Measurements from ENCODE around the gene OR8K3.

OR8K3 gene

DNA sequence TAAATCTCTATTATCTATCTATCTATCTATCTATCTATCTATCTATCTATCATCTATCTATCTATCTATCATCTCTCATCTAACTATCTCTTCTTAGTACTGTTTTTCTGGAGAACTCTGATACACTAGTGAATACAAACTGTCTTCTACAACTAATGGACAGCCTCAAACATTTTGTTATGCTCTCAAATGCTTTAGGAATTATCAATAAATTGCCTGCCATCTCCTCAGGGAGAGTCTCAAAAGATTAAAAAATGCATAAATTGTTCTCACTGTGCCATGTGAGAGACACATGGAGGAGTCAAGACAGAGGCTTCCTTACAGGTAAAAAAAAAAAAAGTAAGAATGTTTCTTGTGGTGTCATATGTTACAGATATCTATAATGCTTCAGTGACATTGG is at the start of gene OR8K3:
Gene OR8K3, plus strand, starts transcription at position 301 of the 400 bp plus-strand sequence. CDS start 3,163 bp downstream, outside the sequence.
- Histone ChIP-seq H3K4me1 (ENCODE audit: insufficient read depth, low read length) (no peaks in the 10 kb centered on the region), H3K9me3 (ENCODE audit: low read length) (no peaks in the 10 kb centered on the region), H3K27me3 (ENCODE audit: insufficient read depth, low read length) (no peaks in the 10 kb centered on the region), H3K4me3 (ENCODE audit: low read length) (no peak within 1 kb of the TSS), H2AFZ (ENCODE audit: low read depth, low read length) (no peak within 1 kb of the TSS), H3K36me3 (ENCODE audit: insufficient read depth, low read length) (no peaks in the 10 kb centered on the region)

DNA sequence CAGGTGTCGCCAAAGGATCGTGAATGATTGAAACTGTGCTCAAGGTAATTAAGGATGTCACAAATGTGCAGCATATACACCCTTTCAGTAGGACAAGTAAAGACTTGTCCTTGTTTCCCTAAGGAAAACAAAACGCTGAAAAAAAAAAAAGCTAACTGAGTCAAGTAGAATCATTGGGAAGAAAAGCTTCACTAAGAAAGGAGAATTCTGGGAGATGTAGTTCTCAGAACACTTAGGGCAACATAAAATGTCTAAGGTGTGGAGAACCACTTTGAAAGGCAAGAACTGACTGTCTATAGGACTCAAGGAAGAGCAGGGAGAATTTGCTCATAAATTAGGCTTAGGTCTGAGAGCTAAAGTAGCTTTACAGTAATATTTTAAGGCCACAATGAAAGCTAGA is 43.9 kb upstream of the OR8K3 start:
- Histone ChIP-seq H3K36me3 (ENCODE audit: insufficient read depth, low read length) (no peaks in the 10 kb centered on the region), H3K4me3 (ENCODE audit: low read length) (no peak overlapping the region), H3K9me3 (ENCODE audit: low read length) (no peaks in the 10 kb centered on the region), H2AFZ (ENCODE audit: low read depth, low read length) (no peak overlapping the region), H3K4me1 (ENCODE audit: insufficient read depth, low read length) (no peaks in the 10 kb centered on the region), H3K27me3 (ENCODE audit: insufficient read depth, low read length) (no peaks in the 10 kb centered on the region)

DNA sequence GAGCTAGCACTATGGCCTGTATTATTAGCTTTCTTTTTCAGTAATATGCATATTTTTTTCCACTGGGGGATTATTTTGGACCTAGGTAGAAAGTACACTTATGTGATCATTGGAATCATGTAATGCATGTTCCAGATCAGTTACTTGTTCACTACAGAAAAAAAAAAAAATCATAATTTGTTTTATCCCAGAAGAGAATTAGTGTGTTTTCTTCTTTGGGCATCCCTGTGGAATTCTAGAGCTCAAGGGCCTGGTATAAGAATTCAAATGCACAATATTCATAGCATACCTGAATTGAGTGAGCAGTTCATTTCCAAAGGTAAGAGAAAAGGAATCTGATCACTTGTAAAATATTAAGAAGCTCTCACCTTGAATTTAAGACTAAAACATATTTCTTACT is 41.1 kb upstream of the OR8K3 start, which contains the start of gene OR5T1:
Gene OR5T1, plus strand, starts transcription at position 301 of the 400 bp plus-strand sequence. CDS start 1,485 bp downstream, outside the sequence.
- Histone ChIP-seq H2AFZ (ENCODE audit: low read depth, low read length) (no peak within 1 kb of the TSS), H3K36me3 (ENCODE audit: insufficient read depth, low read length) (no peaks in the 10 kb centered on the region), H3K4me3 (ENCODE audit: low read length) (no peak within 1 kb of the TSS)

DNA sequence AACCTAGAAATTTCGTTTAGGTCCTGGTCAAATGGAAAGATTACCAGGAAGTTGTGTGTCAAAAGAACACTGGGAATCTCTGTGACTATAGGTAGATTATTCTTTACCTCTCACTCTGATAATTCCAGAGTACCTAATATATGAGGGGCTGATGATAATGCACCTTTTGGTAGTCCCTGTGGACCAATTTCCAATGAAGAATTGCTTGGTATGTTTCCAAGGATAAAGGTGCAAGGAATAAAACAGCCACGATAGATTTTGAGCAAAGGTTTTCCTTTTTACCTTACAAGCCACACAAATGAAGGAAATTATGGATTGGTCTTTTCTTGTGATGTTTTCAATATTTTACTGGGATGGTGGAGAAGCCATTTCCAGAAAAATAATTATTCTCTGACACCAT is 22.8 kb upstream of the OR8K3 start, which contains the start of gene OR8H1:
Gene OR8H1, minus strand, starts transcription at position 101 of the 400 bp plus-strand sequence. CDS start 1,192 bp downstream, outside the sequence.
- Histone ChIP-seq H3K4me1 (ENCODE audit: insufficient read depth, low read length) (no peaks in the 10 kb centered on the region), H3K9me3 (ENCODE audit: low read length) (no peaks in the 10 kb centered on the region), H3K36me3 (ENCODE audit: insufficient read depth, low read length) (no peaks in the 10 kb centered on the region), H2AFZ (ENCODE audit: low read depth, low read length) (no peak within 1 kb of the TSS), H3K4me3 (ENCODE audit: low read length) (no peak within 1 kb of the TSS), H3K27me3 (ENCODE audit: insufficient read depth, low read length) (no peaks in the 10 kb centered on the region)

More for the DNA sequence above, 41.1 kb upstream of the OR8K3 start, which contains the start of gene OR5T1:
- Histone ChIP-seq H3K27me3 (ENCODE audit: insufficient read depth, low read length) (no peaks in the 10 kb centered on the region), H3K4me1 (ENCODE audit: insufficient read depth, low read length) (no peaks in the 10 kb centered on the region), H3K9me3 (ENCODE audit: low read length) (no peaks in the 10 kb centered on the region)

DNA sequence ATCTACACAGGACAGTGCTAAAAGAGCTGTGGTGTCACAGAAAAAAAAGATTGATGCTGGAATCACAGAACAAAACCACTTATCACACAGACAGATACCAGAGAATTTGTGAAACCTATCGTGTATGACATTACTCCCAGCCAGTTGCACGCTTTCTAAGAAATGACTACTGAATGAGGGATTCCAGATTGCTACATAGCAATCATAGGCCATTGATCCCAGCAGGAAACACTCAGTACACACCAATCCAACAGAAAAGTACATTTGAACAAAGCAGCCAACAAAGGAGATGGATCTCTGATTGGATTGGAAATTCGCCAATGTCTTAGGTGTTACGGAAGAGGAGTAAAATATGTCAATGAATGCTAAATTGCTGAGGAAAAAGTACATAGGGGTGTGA is 18.0 kb upstream of the OR8K3 start:
- no peak overlapping the region for H3K4me3 ChIP-seq (ENCODE audit: low read length)
- no peak overlapping the region for H2AFZ ChIP-seq (ENCODE audit: low read depth, low read length)
- H3K4me1 ChIP-seq (ENCODE audit: insufficient read depth, low read length), result no peaks in the 10 kb centered on the region
- no peaks in the 10 kb centered on the region for H3K36me3 ChIP-seq (ENCODE audit: insufficient read depth, low read length)
- H3K27me3 ChIP-seq (ENCODE audit: insufficient read depth, low read length), result no peaks in the 10 kb centered on the region
- H3K9me3 ChIP-seq (ENCODE audit: low read length), result no peaks in the 10 kb centered on the region

DNA sequence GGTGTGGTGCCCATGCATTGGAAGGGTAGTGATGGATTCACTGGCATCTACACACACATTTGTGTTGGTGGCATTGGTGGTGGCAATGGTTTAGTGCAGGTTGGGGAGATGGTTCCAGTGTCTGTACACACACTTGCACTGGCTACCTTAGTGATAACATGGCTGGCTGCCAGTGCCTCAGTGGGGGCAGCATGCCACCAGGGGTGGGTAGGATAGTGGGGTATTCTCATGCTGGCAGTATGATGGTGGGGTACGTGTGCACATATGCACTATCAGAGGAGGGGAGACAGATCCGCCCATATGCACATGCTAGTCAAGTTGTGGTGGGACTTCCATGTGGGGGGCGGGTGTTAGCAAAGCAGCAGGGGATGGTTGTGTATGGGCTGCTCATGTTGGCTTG is 7.1 kb upstream of the OR8K3 start:
- Histone ChIP-seq H3K36me3 (ENCODE audit: insufficient read depth, low read length) (no peaks in the 10 kb centered on the region), H3K27me3 (ENCODE audit: insufficient read depth, low read length) (no peaks in the 10 kb centered on the region), H3K9me3 (ENCODE audit: low read length) (no peaks in the 10 kb centered on the region), H3K4me3 (ENCODE audit: low read length) (no peak overlapping the region), H3K4me1 (ENCODE audit: insufficient read depth, low read length) (no peaks in the 10 kb centered on the region), H2AFZ (ENCODE audit: low read depth, low read length) (no peak overlapping the region)

DNA sequence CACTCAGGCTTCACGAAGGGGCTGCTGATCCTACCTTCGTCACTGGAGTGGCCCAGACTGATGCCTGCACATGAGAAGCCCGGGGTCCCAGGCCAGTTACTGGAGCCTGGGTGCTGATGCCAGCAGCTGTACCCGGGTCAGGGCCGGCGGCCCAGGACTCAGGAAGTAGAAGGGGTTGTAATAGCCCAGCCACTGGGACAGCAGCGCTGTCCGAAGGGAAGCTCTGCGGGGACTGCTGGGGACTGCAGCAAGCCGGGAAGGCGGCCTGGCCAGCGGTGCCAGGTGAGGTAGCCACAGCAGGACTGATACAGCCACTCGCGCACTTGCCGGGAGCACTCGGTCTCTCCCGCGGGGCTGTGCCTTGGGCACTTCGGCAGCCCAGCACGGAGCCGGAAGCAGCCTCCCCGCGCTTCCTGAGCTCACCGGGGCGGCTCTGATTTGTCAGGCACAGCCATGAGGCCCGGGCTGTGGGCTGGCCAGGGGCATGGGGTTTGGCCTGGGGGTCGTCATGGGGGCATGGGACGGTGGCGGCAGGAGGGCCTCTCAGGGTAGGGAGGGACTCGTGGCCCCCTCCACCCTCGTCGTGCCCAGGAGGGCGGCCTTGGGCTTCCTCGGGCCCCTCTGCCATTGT is 17.0 kb downstream of the OR8K3 start:
- no peak overlapping the region for H3K4me3 ChIP-seq (ENCODE audit: low read length)
- no peaks in the 10 kb centered on the region for H3K9me3 ChIP-seq (ENCODE audit: low read length)
- H2AFZ ChIP-seq (ENCODE audit: low read depth, low read length), result no peak overlapping the region
- H3K27me3 ChIP-seq (ENCODE audit: insufficient read depth, low read length), result peaks cover 3% of the 10 kb centered on the region
- H3K36me3 ChIP-seq (ENCODE audit: insufficient read depth, low read length), result no peaks in the 10 kb centered on the region
- H3K4me1 ChIP-seq (ENCODE audit: insufficient read depth, low read length), result no peaks in the 10 kb centered on the region

DNA sequence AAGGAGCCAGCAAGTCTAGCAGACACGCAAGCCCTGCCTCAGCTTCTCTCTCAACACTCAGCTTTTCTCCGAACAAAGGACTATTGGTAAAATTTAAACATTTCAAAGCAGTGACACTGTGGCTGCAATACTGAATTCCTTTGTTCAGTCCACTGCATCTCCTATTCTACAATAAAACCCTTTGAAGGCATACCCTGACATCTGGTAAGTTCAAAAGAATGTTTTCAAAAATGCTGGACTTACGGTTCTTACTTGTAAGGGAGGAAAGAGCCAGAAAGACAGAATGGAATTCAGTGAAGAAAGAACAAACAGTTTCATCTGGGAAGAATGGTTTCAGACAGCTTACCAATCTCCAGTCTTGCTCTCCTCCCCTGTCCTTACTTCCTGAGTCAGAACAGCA is 18.2 kb downstream of the OR8K3 start:
- Histone ChIP-seq H3K9me3 (ENCODE audit: low read length) (no peaks in the 10 kb centered on the region), H3K27me3 (ENCODE audit: insufficient read depth, low read length) (peaks cover 3% of the 10 kb centered on the region), H3K36me3 (ENCODE audit: insufficient read depth, low read length) (no peaks in the 10 kb centered on the region), H3K4me3 (ENCODE audit: low read length) (no peak overlapping the region), H3K4me1 (ENCODE audit: insufficient read depth, low read length) (no peaks in the 10 kb centered on the region), H2AFZ (ENCODE audit: low read depth, low read length) (no peak overlapping the region)

DNA sequence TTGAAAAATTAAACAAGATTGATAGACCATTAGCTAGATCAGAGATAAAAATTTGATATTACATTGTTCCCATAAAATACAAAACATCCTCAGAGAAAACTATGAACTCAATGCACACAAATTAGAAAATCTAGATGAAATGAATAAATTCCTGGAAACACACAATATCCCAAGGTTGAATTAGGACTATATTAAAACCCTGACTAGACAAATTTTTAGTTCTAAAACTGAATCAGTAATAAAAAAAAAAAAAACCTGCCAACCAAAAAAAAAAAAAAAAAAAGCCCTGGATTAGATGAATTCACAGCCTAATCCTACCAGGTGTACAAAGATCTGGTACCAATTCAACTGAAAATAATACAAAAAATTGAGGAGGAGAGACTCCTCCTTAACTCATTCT is 25.3 kb downstream of the OR8K3 start:
- Histone ChIP-seq H3K4me1 (ENCODE audit: insufficient read depth, low read length) (no peaks in the 10 kb centered on the region), H2AFZ (ENCODE audit: low read depth, low read length) (no peak overlapping the region), H3K9me3 (ENCODE audit: low read length) (no peaks in the 10 kb centered on the region), H3K4me3 (ENCODE audit: low read length) (no peak overlapping the region), H3K36me3 (ENCODE audit: insufficient read depth, low read length) (no peaks in the 10 kb centered on the region), H3K27me3 (ENCODE audit: insufficient read depth, low read length) (no peaks in the 10 kb centered on the region)

DNA sequence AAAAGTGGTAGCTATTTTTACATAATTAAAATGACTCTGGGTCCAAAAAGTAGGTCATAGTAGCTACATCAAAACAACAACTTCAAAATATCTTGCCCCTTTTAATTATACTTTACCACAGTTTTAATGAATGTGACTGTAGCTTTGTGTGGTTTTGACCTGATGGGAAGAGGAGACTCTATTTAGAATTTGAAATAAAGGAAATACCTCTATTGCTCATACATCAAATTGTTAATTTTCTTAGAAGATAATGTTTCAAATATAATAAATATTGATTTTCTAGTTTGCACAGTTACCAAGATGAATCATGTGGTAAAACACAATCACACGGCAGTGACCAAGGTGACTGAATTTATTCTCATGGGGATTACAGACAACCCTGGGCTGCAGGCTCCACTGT is 30.8 kb downstream of the OR8K3 start, which contains the start of gene OR8K1:
Gene OR8K1, plus strand, starts transcription at position 301 of the 400 bp plus-strand sequence. Its CDS starts 0 bp downstream, at position 301.
- Histone ChIP-seq H3K4me3 (ENCODE audit: low read length) (no peak within 1 kb of the TSS), H3K4me1 (ENCODE audit: insufficient read depth, low read length) (no peaks in the 10 kb centered on the region), H2AFZ (ENCODE audit: low read depth, low read length) (no peak within 1 kb of the TSS), H3K36me3 (ENCODE audit: insufficient read depth, low read length) (no peaks in the 10 kb centered on the region), H3K27me3 (ENCODE audit: insufficient read depth, low read length) (no peaks in the 10 kb centered on the region), H3K9me3 (ENCODE audit: low read length) (no peaks in the 10 kb centered on the region)

DNA sequence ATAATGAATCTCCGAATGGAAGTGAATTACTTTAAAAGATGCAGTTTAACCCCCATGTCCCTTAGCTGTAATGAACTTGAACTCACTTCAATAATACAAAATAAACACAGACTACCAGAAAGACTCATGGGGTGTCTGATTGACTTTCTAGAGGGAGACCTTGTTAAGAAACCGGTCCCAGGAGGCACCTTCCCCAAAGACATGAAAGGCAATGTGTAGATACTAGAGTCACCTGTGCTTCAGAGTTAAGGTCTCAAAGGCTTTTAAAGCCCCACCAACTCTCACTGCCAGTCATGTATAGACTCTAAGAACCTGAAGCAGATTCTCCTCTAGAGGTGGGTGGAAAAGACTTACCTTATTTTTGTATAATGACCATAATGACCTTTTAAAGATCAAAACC is 39.0 kb downstream of the OR8K3 start, which contains the start of gene OR8J1:
Gene OR8J1, plus strand, starts transcription at position 301 of the 400 bp plus-strand sequence. CDS start 5,956 bp downstream, outside the sequence.
- no peaks in the 10 kb centered on the region for H3K27me3 ChIP-seq (ENCODE audit: insufficient read depth, low read length)
- no peaks in the 10 kb centered on the region for H3K36me3 ChIP-seq (ENCODE audit: insufficient read depth, low read length)
- H3K4me3 ChIP-seq (ENCODE audit: low read length), result no peak within 1 kb of the TSS
- H3K4me1 ChIP-seq (ENCODE audit: insufficient read depth, low read length), result no peaks in the 10 kb centered on the region
- H2AFZ ChIP-seq (ENCODE audit: low read depth, low read length), result no peak within 1 kb of the TSS
- no peaks in the 10 kb centered on the region for H3K9me3 ChIP-seq (ENCODE audit: low read length)
